Panc1 (cell line): ENCODE results near the gene MANF.

Experiments
- SIN3A ChIP-seq: IDR thresholded peaks from 2 replicates; pipeline ENCODE4 v1.6.1; 2012; ENCODE audit warnings: low read depth, mild to moderate bottlenecking, low read length, moderate library complexity, borderline replicate concordance; ENCODE audit not compliant: insufficient read depth
- TCF7L2 ChIP-seq: IDR thresholded peaks from 2 replicates; pipeline ENCODE4 v1.6.1; 2011; ENCODE audit warnings: mild to moderate bottlenecking, low read depth, low read length, inconsistent platforms
- TF ChIP-seq, protein P1 (sequence below): fragments of 450-650 bp; IDR thresholded peaks from 2 replicates; pipeline ENCODE4 v1.5.1; 2017; ENCODE audit warnings: mild to moderate bottlenecking
- TF ChIP-seq, protein P2 (sequence below), 2 experiments: IDR thresholded peaks; 2 replicates each; pipeline ENCODE4 v1.6.1; 2011 to 2012; ENCODE audit warnings: low read depth in 2 of 2, control low read depth in 1 of 2, low read length in 1 of 2, mild to moderate bottlenecking in 1 of 2, moderate library complexity in 1 of 2; ENCODE audit not compliant: insufficient read depth in 1 of 2

DNA sequence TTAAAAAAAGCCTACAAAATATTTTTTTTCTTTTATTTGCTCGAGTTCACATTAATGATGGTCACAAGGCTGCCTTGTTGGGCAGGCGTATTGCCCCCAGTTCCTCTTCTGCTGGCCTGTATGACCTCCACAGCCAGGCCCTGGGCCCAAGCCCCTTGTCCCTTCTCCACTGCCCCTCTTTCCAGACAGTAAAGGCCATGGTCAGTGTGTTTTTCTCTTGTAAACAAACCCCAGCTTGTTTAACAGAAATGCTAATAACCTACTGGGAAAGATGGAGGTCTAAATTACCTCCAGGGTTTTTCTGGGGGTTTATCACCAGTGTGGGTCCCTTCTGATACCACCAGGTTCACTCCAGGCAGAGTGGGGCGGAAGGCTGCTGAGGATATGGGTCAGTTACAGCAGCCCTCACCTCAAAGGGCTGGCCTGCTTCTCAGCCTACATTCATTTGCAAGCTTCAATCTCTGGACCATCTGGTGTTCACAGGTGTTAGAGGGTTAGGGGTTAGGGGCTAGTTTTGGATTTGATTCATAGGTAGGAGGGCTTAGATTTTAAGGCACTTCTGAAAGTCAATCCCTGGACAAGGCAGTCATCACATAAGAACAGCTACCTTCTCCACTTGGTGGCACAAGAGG is 2.0 kb upstream of the MANF start:
- no peak for TF ChIP-seq SIN3A
- TF ChIP-seq, protein P1, sequence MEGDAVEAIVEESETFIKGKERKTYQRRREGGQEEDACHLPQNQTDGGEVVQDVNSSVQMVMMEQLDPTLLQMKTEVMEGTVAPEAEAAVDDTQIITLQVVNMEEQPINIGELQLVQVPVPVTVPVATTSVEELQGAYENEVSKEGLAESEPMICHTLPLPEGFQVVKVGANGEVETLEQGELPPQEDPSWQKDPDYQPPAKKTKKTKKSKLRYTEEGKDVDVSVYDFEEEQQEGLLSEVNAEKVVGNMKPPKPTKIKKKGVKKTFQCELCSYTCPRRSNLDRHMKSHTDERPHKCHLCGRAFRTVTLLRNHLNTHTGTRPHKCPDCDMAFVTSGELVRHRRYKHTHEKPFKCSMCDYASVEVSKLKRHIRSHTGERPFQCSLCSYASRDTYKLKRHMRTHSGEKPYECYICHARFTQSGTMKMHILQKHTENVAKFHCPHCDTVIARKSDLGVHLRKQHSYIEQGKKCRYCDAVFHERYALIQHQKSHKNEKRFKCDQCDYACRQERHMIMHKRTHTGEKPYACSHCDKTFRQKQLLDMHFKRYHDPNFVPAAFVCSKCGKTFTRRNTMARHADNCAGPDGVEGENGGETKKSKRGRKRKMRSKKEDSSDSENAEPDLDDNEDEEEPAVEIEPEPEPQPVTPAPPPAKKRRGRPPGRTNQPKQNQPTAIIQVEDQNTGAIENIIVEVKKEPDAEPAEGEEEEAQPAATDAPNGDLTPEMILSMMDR, result no peak
- TF ChIP-seq, protein P2, sequence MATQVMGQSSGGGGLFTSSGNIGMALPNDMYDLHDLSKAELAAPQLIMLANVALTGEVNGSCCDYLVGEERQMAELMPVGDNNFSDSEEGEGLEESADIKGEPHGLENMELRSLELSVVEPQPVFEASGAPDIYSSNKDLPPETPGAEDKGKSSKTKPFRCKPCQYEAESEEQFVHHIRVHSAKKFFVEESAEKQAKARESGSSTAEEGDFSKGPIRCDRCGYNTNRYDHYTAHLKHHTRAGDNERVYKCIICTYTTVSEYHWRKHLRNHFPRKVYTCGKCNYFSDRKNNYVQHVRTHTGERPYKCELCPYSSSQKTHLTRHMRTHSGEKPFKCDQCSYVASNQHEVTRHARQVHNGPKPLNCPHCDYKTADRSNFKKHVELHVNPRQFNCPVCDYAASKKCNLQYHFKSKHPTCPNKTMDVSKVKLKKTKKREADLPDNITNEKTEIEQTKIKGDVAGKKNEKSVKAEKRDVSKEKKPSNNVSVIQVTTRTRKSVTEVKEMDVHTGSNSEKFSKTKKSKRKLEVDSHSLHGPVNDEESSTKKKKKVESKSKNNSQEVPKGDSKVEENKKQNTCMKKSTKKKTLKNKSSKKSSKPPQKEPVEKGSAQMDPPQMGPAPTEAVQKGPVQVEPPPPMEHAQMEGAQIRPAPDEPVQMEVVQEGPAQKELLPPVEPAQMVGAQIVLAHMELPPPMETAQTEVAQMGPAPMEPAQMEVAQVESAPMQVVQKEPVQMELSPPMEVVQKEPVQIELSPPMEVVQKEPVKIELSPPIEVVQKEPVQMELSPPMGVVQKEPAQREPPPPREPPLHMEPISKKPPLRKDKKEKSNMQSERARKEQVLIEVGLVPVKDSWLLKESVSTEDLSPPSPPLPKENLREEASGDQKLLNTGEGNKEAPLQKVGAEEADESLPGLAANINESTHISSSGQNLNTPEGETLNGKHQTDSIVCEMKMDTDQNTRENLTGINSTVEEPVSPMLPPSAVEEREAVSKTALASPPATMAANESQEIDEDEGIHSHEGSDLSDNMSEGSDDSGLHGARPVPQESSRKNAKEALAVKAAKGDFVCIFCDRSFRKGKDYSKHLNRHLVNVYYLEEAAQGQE (IDR thresholded peaks at IDR 0.05; ENCODE audit: insufficient read depth in 1 of 2, low read depth in 2 of 2, low read length in 1 of 2), result no peak
- TF ChIP-seq TCF7L2, result no peak
